ENCODE data around the gene KHK.

Gene KHK

DNA sequence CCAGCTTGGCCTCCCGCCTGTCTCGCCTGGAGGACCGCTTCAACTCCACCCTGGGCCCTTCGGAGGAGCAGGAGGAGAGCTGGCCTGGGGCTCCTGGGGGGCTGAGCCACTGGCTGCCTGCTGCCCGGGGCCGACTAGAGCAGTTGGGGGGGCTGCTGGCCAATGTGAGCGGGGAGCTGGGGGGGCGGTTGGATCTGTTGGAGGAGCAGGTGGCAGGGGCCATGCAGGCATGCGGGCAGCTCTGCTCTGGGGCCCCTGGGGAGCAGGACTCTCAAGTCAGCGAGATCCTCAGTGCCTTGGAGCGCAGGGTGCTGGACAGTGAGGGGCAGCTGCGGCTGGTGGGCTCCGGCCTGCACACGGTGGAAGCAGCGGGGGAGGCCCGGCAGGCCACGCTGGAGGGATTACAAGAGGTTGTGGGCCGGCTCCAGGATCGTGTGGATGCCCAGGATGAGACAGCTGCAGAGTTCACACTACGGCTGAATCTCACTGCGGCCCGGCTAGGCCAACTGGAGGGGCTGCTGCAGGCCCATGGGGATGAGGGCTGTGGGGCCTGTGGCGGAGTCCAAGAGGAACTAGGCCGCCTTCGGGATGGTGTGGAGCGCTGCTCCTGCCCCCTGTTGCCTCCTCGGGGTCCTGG is 3.7 kb upstream of the KHK start:
- DNase-seq, result no peak

DNA sequence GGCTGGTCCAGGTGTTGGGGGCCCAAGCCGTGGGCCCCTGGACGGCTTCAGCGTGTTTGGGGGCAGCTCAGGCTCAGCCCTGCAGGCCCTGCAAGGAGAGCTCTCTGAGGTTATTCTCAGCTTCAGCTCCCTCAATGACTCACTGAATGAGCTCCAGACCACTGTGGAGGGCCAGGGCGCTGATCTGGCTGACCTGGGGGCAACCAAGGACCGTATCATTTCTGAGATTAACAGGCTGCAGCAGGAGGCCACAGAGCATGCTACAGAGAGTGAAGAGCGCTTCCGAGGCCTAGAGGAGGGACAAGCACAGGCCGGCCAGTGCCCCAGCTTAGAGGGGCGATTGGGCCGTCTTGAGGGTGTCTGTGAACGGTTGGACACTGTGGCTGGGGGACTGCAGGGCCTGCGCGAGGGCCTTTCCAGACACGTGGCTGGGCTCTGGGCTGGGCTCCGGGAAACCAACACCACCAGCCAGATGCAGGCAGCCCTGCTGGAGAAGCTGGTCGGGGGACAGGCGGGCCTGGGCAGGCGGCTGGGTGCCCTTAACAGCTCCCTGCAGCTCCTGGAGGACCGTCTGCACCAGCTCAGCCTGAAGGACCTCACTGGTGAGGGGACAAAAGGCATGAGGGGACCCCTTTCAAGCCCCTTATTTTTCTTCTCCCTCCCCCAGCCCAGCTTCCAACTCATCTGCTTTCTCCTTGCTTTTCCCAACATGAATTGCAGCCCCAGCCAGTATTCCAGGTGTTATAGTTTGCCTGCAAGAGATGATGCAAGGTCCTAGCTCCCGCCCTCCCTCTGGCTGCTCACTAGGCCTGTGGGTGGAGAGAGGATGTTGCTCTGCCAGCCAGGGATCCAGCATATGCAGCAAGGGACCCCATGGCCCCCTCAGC is 2.9 kb upstream of the KHK start:
- DNase-seq, result no peak

DNA sequence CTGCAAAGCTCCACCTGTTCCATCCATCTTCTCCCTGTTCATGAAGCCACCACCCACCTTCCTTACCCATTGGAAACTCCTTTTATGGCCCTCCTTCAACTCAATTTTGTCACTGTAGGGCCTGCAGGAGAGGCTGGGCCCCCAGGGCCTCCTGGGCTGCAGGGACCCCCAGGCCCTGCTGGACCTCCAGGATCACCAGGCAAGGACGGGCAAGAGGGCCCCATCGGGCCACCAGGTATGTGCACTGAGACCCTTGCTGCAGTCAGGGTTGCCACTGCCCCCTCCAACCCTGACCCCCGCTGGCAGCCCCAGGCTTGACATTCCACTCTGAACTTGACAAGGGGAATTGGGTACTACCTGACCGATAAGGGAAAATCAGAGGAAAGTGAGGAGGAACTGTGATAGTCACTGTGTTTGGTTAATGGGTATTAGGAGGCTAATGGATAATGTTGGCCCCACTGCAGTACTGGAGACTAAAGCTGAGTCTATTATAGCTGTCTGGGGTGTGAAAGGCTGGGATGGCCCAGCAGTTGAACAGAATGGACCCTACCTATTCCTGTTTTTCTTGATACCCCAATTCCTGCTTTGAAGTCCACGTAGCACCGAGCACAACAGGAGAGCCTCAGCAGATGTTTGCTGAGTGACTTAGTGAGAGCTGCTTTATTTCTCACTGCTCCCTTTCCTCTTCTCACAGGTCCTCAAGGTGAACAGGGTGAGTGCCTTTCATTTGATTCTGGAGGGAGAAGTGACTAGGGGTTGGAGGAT is 2.1 kb upstream of the KHK start:
- no peak for DNase-seq

DNA sequence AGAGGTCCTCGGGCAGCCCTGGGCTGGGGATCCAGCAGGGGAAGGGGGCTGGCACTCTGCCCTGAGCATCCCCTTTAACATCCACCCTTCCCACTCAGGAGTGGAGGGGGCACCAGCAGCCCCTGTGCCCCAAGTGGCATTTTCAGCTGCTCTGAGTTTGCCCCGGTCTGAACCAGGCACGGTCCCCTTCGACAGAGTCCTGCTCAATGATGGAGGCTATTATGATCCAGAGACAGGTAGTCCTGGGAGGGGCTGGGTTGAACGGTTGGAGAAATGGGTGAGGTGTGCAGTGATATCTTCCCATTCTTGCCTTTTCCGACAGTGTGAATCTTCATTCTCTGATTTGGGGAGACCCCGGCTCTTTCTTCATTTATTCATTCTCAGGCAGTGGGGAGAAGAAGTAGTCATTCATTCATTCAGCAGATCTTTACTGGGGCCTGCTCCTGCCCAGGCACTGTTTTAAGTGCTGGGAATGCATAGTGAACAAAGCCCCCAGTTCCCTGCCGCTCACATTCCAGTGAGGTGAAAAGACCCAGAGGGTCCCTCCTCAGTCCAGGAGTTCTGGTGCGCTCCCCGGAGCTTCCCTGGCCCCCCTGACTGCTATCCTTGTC is 1.4 kb upstream of the KHK start:
- DNase-seq, result no peak

DNA sequence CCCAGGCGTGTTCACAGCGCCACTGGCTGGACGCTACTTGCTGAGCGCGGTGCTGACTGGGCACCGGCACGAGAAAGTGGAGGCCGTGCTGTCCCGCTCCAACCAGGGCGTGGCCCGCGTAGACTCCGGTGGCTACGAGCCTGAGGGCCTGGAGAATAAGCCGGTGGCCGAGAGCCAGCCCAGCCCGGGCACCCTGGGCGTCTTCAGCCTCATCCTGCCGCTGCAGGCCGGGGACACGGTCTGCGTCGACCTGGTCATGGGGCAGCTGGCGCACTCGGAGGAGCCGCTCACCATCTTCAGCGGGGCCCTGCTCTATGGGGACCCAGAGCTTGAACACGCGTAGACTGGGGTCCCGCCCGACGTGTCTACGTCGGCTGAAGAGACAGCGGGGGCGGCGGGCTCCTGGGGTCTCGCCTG is 891 bp upstream of the KHK start:
- peak; percentile 35 for DNase-seq

DNA sequence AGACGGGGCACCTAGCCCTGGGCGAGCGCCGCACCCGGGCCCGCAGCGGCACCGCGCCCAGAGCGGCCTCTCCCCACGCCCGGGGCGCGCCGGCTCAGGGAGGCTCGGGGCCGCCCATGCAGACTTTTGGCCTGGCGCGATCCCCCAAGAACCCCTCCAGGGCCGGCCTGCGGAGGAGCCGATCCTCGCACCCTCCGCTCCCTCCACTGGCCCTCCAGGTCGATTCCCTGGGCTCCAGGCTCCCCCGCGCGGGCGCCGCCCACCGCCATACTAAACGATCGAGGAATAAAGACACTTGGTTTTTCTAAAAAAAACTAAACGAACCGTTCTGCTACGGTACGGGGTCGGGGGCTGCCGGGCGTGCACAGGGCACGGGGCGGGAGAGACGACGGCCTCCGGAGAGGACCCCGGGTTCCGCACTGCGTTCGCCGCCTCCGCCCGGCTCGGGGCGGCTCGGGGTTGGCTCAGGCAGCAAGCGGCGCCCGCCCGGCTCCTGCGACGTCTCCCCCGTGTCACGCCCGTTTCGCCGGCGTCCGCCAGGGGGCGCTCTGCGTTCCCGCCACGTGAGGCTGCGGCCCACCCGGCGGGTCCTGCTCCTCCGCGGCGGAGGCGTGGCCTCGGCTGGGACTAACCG is 365 bp upstream of the KHK start:
- DNase-seq, result peak; percentile 98

DNA sequence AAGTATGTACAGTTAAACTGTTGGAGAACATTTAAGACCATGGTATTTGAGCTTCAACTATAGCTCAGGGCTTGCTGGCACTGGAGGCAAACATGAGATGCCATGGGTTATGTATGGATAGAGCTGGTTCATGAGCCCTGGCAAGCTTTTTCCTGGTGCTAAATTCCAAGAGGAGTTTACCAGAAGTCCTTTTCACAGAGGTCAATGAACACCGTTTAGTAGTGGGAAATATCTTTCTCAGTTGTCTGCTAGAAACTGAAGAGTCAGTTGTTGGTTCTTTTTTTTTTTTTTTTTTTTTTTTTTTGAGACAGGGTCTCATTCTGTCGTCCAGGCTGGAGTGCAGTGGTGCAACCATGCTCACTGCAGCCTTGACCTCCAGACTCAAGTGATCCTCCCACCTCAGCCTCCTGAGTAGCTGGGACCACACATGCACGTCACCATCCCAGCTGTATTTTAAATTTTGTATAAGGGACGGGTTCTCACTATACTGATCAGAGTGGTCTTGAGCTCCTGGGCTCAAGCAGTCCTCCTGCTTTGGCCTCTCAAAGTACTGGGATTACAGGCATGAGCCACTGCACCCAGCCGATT is 1.3 kb downstream of the KHK start:
- DNase-seq, result no peak

DNA sequence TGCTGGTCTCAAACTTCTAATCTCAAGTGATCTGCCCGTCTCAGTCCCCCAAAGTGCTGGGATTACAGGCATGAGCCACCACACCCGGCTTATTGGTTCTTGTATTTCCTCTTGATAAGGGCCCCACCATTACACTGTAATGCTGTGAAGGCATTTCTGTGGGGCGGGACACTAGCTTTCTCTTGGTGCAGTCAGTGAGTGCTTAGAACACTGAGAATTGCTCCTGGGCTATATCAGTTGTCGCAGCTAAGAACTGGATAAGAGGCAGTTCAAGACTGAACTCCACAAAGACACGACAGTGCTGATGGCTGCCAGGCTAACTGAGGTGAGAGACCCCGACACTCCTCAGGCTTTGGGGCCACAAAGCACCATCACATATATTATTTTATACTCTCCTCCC is 2.1 kb downstream of the KHK start:
- no peak for DNase-seq

DNA sequence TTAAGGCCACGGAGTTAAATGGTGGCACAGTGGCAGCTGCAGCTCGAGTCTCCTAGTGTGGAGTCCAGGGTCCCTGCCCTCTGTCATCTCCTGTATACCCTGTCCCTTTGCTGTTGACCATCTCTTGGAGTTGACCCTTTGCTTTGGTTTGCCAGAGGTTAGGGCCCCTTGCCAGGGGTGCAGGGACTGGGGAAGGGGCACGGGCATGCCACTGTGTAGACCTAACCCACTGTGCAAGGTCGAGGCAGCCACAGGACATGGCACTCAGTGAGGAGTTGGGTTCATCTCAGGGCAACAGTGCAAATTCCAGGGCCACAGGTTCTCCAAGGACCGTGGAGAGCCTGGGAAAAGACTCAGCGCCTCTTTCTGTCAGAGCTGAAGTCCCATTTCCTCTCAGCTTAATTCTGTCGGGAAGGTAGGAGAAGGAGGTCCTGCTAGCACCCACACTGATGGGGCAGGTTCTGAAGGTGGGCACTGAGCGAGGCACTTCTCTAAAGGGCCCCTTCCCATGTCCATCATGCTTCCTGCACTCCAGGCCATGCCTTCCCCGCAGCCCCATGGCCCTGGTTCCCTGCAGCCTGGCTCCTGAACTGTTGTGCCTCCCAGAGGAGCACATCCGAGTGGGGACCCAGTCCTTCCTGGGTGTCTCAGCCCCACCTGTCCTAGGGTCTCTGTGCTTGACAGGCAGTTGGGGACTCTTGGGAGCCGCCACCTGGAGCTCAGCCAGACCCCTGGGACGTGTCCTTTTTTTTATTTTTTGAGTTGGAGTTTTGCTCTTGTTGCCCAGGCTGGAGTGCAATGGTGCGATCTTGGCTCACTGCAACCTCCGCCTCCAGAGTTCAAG is 2.8 kb downstream of the KHK start:
- no peak for DNase-seq

DNA sequence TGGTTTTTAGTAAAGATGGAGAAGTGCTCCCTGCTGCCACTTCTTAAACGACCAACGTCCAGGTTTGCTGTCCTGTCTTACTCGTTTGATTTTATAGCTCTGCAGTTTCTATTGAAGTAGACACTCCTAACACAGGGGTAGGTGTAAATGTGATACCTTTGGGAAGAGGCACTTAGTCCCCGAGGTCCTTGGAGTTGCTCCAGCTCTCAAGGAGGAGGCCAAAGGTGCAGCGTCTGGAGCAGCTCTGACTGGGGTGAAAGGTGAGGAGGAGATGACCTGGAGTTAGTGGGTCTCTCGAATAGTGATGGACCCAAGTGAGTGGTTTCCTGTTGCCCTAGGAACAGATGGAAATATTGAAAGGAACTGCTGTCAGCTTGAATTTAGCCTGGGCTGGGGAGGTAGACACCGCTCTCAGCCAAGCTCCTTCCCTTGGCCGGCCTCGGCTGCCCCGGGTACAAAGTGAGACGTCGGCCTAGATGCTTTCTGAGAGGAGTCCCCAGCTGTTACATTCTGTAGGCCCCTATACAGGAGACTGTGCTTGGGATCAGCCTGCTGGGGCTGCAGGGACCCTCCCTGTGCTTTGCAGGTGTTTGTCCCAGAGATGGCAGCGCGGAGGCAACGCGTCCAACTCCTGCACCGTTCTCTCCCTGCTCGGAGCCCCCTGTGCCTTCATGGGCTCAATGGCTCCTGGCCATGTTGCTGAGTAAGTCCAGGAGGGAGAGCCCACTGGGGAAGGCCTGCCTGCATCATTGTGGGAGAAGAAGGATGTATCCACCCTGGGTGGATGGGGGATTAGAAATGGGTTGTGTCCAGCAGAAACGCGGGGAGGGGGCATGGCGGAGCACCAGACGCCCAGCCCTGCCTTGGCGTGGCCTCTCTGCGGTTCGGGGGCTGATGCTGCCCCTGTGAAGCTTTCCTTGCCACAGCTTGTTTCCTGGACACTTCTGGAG is 5.4 kb downstream of the KHK start:
- DNase-seq, result no peak

DNA sequence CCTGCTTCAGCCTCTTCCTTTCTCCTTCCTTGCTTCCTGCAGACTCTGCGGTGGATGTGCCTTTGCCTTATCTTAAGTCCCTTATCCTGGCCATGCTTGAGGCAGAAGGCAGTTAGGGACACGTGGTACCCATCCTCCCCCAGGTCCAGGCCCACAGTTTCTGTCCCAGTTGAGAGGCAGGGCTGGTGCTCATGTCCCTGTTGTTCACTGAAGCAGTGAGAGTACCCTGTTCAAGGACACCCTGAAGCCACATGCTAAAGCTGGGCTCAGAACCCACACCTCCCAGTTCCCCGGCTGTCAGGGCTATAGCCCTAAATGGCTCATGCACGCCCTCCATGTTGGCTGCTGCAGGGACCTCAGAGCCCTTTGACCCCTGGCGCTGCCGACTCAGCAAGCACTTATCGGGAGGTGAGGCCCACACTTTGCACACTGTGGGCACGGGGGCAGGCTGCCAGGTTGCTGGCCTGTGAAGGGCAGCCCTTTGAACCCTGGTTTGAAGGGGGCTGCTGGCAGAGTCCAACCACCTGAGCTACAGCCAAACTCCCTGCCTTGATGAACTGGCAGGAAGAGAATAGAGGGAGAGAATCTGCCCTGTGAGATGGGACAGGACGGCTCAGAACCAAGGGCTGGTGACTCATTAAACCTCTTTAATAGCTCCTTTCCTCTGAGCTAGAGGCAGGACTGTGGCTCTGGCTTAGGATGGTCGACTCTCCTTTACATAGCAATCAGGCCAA is 6.3 kb downstream of the KHK start:
- DNase-seq, result no peak

DNA sequence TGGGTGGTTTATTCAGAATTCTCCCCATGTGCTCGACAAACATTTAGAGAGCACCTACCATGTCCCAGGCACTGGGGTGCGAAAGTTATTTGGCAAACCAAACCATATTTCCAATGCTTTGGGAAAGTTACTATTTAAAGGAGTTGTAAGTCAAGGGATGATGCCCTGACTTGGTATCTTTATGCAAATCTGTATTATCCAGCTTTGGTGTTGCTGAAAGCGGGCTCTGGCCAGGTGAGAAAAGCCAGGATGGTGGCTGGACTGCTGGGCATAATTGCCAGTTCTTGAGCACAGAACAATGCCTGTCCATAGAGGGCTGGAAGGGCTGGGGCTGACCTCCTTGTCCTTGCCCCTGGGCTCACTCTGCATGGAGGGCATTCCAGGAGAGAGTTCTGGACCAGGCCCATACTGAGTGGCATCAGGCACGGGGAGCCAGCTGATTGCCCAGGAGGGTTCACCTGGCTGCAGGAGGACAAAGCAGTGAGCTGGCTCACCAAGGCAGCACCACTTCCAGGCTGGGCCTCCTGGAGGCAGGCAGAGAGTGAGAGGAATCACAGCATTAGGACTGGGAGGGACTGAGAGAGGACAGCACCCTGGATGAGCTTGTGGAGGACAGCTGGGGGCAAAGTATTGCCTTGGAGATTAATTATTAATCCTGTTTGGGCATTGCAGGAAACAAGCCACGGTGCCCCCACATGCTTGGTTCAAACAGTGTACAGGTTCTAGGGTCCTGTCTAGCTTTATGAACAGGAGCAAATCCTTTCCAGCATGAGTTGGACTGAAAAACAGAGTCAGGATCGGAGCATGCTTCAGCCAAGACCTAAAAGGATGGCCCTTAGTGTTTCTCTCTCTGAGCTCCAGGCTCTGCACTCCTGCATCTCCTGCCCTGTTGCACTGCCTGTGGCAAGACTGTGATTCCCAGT is 7.1 kb downstream of the KHK start:
- DNase-seq, result no peak

DNA sequence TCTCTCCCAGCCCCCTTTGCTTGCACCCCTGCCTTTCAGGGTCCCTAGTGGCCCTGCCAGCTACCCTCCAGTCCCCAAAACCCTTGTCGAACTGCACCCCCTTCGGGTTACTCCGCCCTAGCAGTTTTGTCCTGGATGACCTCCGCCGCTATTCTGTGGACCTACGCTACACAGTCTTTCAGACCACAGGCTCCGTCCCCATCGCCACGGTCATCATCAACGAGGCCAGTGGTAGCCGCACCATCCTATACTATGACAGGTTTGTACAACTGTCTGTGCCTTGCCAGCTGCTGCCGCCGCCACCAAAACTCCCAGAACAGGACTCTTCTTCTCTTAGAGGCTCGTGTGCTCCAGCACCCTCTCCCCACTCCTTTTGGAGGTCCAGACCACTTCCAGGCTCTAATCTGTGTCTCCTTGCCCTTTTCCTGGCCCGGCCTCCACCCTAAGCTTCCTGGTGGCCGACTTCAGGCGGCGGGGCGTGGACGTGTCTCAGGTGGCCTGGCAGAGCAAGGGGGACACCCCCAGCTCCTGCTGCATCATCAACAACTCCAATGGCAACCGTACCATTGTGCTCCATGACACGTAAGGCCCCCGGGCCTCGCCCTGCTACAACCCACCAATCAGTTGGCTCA is 7.9 kb downstream of the KHK start:
- DNase-seq, result no peak

DNA sequence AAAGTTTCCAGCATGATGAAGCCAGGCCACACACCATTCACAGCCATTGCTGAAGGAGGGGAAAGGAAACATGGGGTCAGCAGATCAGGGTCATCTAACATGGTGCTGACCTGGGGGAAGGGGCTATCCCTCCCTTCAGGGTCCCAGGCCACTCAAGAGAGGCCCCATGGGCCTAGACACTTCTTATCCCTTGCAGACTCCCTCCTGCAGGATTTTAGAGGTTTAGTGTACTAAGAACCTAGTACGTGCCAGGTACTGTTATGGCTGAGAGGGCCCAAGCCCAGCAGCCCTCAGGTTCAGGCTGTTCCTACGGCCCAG is 8.8 kb downstream of the KHK start:
- no peak for DNase-seq

DNA sequence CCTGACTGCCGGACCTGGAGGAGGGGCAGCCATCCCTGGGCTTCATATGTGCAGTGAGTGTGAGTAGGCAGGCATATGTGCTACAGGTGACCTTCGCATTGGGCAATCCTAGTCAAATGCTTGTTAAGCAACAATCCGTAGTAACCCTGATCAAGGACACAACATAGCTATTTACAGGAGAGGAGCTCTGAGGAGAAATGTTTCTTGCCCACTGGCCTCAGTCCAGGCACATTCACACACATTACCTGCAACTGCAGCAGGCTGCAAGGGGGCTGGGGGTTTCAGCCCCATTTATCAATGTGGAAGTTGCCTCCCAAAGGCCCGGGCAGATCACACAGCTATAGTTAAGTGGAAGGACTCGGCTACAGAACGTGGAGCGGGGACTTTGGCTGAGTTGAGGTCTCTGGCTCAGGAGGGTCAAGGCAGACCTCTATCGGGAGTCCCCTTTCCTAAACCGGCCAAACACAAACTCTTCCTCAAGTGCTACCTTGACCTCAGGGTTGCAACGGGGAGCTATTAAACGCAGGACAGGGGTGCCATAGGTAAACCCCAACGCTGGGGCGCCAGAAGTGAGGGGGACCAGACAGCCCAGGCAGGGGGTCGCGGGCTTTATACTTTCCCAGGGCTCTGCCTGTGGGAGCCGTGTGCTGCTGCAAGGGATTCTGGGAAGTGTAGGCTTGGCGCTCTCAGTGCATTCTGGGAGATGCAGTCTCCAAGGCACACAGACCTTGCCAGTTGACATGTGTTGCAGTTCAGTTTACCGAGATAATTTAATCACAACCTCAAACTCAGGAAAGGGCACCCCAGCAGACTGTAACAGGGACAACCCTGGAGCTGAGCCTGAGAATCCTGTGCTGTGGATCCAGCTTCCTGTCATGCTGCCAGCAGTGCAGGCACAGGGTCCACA is 9.4 kb downstream of the KHK start:
- DNase-seq, result peak; percentile 59

DNA sequence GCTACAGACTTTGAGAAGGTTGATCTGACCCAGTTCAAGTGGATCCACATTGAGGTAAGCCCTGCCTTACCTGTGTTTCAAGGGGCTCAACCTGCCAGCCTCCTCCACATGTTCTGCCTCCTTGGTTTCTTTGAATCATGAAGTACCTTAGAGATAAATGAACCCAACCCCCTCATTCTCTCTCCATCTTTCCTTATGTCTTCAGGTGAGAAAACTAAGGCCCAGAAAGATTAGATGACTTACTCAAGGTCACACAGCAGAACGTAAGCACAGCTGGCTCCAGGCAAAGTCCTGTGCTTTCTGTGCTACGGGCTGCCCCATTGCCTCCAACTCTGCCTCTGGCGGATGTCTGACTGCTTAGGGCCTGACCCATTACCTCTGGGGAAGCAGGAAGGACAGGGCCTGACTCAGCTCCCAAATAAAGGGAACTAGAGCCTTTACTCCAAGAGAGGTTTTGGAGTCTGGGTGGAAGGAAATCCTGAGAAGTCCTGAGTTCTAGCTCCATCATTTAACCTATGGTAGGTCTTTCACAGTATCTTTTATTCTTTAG is 10.3 kb downstream of the KHK start:
- no peak for DNase-seq

DNA sequence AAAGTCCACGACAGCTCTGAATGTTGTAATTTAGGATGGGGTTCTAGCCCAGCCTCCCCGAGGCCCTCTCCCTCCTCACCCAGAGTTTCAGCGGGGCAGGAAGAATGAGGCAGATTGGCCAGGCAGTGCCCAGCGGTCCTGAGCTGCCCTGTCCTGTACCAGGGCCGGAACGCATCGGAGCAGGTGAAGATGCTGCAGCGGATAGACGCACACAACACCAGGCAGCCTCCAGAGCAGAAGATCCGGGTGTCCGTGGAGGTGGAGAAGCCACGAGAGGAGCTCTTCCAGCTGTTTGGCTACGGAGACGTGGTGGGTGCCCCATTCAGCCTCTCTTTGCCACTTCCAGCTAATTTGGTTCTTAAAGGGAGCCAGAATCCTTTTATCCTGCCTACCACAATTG is 10.8 kb downstream of the KHK start:
- no peak for DNase-seq
